Keratinocyte (primary cell): ENCODE data around the gene TARS2. TPM values are rescaled to one million over a fixed set of nuclear protein-coding genes. Genes with fewer than 3 reads are reported as not detected.

ENCODE experiments used
- DNase-seq: peaks from one replicate; pipeline ENCODE4 v3.0.0-alpha.2; 2011; ENCODE audit warnings: low read depth, missing footprints, low spot score
- FAIRE-seq: peaks from 2 replicates; lab custom pipeline; 2011; peaks lifted over from hg19 to GRCh38; lab: Jason Lieb, UNC
- H2AFZ ChIP-seq: 2 replicates; pipeline ENCODE4 v1.6.0; 2012; ENCODE audit warnings: low read length, control low read depth, inconsistent platforms; ENCODE audit not compliant: control insufficient read depth
- H3K27ac ChIP-seq: 2 replicates; pipeline ENCODE4 v1.5.1; 2011; ENCODE audit warnings: low read length; ENCODE audit not compliant: control insufficient read depth, insufficient read depth
- H3K27me3 ChIP-seq: 3 replicates; pipeline ENCODE4 v1.6.0; 2011; ENCODE audit warnings: low read length; ENCODE audit not compliant: control insufficient read depth, insufficient read depth; ENCODE audit errors: extremely low read depth
- H3K36me3 ChIP-seq, 2 experiments: 2 replicates in 1 of 2; 3 replicates in 1 of 2; pipeline ENCODE4 v1.5.1; 2011; ENCODE audit warnings: low read length in 2 of 2, mild to moderate bottlenecking in 1 of 2; ENCODE audit not compliant: control insufficient read depth in 2 of 2, insufficient read depth in 2 of 2; ENCODE audit errors: extremely low read depth in 1 of 2
- H3K4me1 ChIP-seq: 3 replicates; pipeline ENCODE4 v1.5.1; 2011; ENCODE audit warnings: low read length; ENCODE audit not compliant: control insufficient read depth, insufficient read depth; ENCODE audit errors: extremely low read depth
- H3K4me2 ChIP-seq: 3 replicates; pipeline ENCODE4 v1.6.0; 2011; ENCODE audit warnings: low read depth, low read length; ENCODE audit not compliant: control insufficient read depth, insufficient read depth; ENCODE audit errors: extremely low read depth
- H3K4me3 ChIP-seq, 3 experiments: fragments of 200-600 bp in 1 of 3; sonication (generic) in 1 of 3; 2 replicates in 2 of 3; 3 replicates in 1 of 3; pipeline ENCODE4 v1.5.1; 2011 to 2016; ENCODE audit warnings: low read length in 3 of 3, mild to moderate bottlenecking in 3 of 3, control low read depth in 2 of 3, inconsistent platforms in 1 of 3, low read depth in 1 of 3, mixed read lengths in 1 of 3, mixed run types in 1 of 3, moderate library complexity in 1 of 3; ENCODE audit not compliant: control insufficient read depth in 2 of 3, insufficient read depth in 2 of 3; ENCODE audit errors: extremely low read depth in 1 of 3
- H3K79me2 ChIP-seq: 2 replicates; pipeline ENCODE4 v1.6.0; 2012; ENCODE audit warnings: low read length; ENCODE audit not compliant: control insufficient read depth, insufficient read depth
- H3K9ac ChIP-seq: 3 replicates; pipeline ENCODE4 v1.6.0; 2011; ENCODE audit warnings: low read length; ENCODE audit not compliant: control insufficient read depth, insufficient read depth; ENCODE audit errors: extremely low read depth
- H3K9me1 ChIP-seq: 3 replicates; pipeline ENCODE4 v1.6.0; 2011; ENCODE audit warnings: low read length; ENCODE audit not compliant: control insufficient read depth, insufficient read depth; ENCODE audit errors: extremely low read depth
- H3K9me3 ChIP-seq: 2 replicates; pipeline ENCODE4 v1.5.1; 2012; ENCODE audit warnings: low read depth, low read length; ENCODE audit not compliant: control insufficient read depth
- H4K20me1 ChIP-seq: 3 replicates; pipeline ENCODE4 v1.6.0; 2011; ENCODE audit warnings: low read length; ENCODE audit not compliant: control insufficient read depth, insufficient read depth; ENCODE audit errors: extremely low read depth
- EZH2 ChIP-seq: IDR thresholded peaks from one replicate; pipeline ENCODE4 v1.6.1; 2012; ENCODE audit warnings: inconsistent platforms, mild to moderate bottlenecking, low read length, moderate library complexity
- dilution Hi-C: fragments of 300-500 bp; cut with MboI; formaldehyde crosslinking; loops from one replicate; pipeline ENCODE4 v1.7.0; 2020; ENCODE audit warnings: low sequenced_read_pairs; ENCODE audit not compliant: extremely low pct_ligation_motif_present
- polyA plus RNA-seq, 5 experiments: library from polyadenylated mRNA; depleted of rRNA in 3 of 5; stranded (reverse) in 3 of 5; stranded (forward) in 1 of 5; unstranded in 1 of 5; fragments of >200 nt; gene quantifications; 1 replicate in 1 of 5; 2 replicates in 3 of 5; 3 replicates in 1 of 5; pipeline versions ENCODE4 v1.2.1 to v1.2.3, GENCODE V29; 2011 to 2012; ENCODE audit warnings: missing spikeins in 2 of 5, low read depth in 1 of 5, low replicate concordance in 1 of 5
- TF ChIP-seq, protein P1 (sequence below), 3 experiments: IDR thresholded peaks in 1 of 3; conservative IDR thresholded peaks in 1 of 3; optimal IDR thresholded peaks in 1 of 3; 2 replicates in 2 of 3; 3 replicates in 1 of 3; pipeline versions ENCODE3 to v1.5.1; 2011; ENCODE audit warnings: low read length in 3 of 3, mild to moderate bottlenecking in 3 of 3, moderate library complexity in 2 of 3, control low read depth in 1 of 3, inconsistent platforms in 1 of 3; ENCODE audit not compliant: insufficient read depth in 2 of 3; ENCODE audit errors: extremely low read depth in 1 of 3

TARS2 gene
- polyA plus RNA-seq, 1 donor (not counting 4 experiments of a cell fraction or from before 2014, with no cell fraction given): 28.4 TPM

DNA sequence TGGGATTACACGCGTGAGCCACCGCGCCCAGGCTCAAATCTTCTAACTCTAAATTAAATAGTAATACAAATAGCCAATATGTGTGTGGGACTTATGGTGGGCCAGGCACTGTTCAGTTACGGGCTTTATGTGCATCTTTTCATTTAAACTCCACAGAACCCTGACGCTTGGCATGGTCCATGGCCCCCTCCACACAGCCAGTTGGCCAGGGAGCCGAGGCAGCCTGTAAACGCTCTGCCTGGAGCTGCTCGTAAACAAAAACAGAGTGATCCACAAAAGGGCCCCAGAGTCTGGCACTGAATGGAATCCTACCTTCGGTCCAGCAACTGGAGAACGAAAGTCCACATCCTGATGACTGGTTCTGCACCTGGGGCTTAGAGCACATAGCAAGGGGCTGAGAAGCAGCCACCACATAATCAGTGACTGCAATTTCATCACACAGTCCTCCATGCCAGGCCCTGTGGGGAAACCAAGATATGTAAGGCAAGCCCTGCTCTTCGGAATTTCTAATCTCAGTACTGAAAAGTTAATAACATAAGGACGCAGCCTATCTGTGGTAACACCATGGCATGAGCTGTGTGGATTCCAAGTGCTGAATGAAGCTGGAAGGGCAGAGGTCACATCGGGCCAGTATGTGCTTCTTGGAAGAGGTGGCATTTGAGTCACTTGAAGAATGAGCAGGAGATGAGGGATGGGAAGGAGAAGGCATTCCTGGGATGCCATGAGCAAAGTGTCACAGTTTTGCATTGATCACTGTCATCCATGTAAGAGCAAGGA is 48.5 kb downstream of the TARS2 start:
- TF ChIP-seq, protein P1, sequence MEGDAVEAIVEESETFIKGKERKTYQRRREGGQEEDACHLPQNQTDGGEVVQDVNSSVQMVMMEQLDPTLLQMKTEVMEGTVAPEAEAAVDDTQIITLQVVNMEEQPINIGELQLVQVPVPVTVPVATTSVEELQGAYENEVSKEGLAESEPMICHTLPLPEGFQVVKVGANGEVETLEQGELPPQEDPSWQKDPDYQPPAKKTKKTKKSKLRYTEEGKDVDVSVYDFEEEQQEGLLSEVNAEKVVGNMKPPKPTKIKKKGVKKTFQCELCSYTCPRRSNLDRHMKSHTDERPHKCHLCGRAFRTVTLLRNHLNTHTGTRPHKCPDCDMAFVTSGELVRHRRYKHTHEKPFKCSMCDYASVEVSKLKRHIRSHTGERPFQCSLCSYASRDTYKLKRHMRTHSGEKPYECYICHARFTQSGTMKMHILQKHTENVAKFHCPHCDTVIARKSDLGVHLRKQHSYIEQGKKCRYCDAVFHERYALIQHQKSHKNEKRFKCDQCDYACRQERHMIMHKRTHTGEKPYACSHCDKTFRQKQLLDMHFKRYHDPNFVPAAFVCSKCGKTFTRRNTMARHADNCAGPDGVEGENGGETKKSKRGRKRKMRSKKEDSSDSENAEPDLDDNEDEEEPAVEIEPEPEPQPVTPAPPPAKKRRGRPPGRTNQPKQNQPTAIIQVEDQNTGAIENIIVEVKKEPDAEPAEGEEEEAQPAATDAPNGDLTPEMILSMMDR (optimal IDR thresholded peaks at IDR 0.05 in 1 of 3, IDR thresholded peaks at IDR 0.05 in 1 of 3, conservative IDR thresholded peaks at IDR 0.05 in 1 of 3; ENCODE audit: extremely low read depth in 1 of 3, insufficient read depth in 2 of 3, low read length in 3 of 3): no peak
- no peak for TF ChIP-seq EZH2
- DNase-seq (no peak), FAIRE-seq (no peak)
- H3K9me3 ChIP-seq: no peaks in the 10 kb centered on the region
- H3K27ac ChIP-seq: no peak overlapping the region
- H3K9me1 ChIP-seq: no peaks in the 10 kb centered on the region
- dilution Hi-C loops: no loop called here
- no peak overlapping the region for H3K4me2 ChIP-seq
- no peaks in the 10 kb centered on the region for H3K36me3 ChIP-seq
- no peaks in the 10 kb centered on the region for H3K79me2 ChIP-seq
- H3K27me3 ChIP-seq: no peaks in the 10 kb centered on the region
- H3K4me3 ChIP-seq: no peak overlapping the region
- H3K9ac ChIP-seq: no peak overlapping the region
- H3K4me1 ChIP-seq: peaks cover 46% of the 10 kb centered on the region
- no peak overlapping the region for H2AFZ ChIP-seq
- no peaks in the 10 kb centered on the region for H4K20me1 ChIP-seq

DNA sequence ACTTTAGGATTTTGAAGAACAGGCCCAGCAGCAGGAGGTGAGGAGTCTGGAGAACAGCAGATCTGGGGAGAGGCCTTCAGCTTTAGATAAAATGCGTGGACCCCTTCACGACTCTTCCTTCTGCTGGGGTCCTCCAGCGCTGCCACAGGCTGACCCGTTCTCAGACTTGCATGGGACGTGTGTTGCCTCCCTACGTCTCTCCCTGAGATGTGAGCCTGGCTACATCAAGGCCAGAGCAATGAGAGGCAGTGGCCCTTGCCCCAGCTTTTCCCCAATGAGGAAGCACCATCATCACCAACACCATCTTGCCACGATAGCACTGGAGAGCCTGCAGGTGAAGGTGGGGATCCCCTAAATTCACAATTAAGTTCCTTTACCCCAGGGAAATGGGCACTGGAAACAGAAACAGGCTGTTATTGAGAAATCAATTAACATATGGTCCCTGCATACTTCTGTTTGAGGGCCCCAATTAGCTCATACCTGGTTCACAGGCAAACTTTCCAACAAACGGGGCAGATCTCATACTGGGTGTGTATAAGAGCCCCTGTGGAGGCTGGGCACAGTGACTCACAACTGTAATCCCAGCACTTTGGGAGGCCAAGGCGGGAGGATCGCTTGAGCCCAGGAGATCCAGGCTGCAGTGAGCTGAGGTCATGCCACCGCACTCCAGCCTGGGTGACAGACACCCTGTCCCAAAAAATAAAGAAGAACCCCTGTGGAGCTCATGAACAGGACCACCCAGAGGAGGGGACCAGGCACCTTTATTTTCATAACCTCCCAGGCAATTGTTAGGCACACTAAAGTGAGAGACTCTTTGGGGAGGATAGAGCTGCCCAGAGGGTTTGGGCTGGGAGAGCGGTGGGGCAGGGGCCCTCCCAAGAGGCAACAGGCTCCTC is 49.9 kb downstream of the TARS2 start:
- DNase-seq: no peak
- Histone ChIP-seq H4K20me1 (no peaks in the 10 kb centered on the region), H3K9ac (no peak overlapping the region), H3K36me3 (no peaks in the 10 kb centered on the region), H3K4me2 (peak overlapping the region; percentile 79), H3K79me2 (no peaks in the 10 kb centered on the region), H2AFZ (peak overlapping the region; percentile 72), H3K27ac (peak overlapping the region; percentile 78), H3K27me3 (no peaks in the 10 kb centered on the region), H3K9me3 (no peaks in the 10 kb centered on the region), H3K9me1 (no peaks in the 10 kb centered on the region), H3K4me1 (peaks cover 45% of the 10 kb centered on the region), H3K4me3 (no peak overlapping the region)
- no peak for TF ChIP-seq EZH2
- TF ChIP-seq, protein P1 (optimal IDR thresholded peaks at IDR 0.05 in 1 of 3, IDR thresholded peaks at IDR 0.05 in 1 of 3, conservative IDR thresholded peaks at IDR 0.05 in 1 of 3; ENCODE audit: extremely low read depth in 1 of 3, insufficient read depth in 2 of 3, low read length in 3 of 3): no peak
- dilution Hi-C loops: no loop called here
- no peak for FAIRE-seq
